Measurements from ENCODE around the gene GZMM. TPM values are rescaled to one million over a fixed set of nuclear protein-coding genes. Genes with fewer than 3 reads are reported as not detected.
A peak's percentile ranks its signal among the peaks of the same experiment; 100 is the strongest.

Gene GZMM
- total RNA-seq, 3 donors from 2014 or later: 0.33 to 1.1 TPM; not detected in 1

DNA sequence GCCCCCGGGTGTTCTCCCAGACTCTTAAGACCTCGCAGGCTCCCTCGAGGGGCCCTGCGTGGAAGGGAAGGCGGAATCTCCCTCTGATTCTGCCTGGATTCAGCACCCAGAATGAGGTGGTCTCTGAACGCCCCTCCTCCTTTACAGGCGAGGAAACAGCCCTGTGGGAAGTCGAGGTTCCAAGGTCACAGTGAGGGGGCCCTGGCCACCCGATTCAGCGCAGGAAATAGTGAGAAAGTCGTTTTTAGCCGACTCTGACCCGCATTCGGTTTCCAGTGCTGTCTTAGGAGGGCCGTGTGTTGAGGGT lies 29.6 kb downstream of the GZMM start:
- Histone ChIP-seq H3K27me3 (no peaks in the 10 kb centered on the region), H3K4me1 (peaks cover 11 to 23% of the 10 kb centered on the region in 2 donors), H3K4me3 (peak overlapping the region; percentile 76 to 99 (median 92)), H3K9me3 (no peaks in the 10 kb centered on the region), H3K36me3 (no peaks in the 10 kb centered on the region), H3K27ac (peak overlapping the region in 1 of 2 donors; percentile 87)
- TF ChIP-seq POLR2AphosphoS5 (IDR thresholded peaks at IDR 0.05) (no peak), POLR2A (IDR thresholded peaks at IDR 0.05) (no peak)
- peak in 1 of 2 donors; percentile 35 for DNase-seq (ENCODE audit: low spot score in 2 of 2)
- intact Hi-C loops (cut with DNase I; ENCODE audit: low total_unique reads): no loop called here

DNA sequence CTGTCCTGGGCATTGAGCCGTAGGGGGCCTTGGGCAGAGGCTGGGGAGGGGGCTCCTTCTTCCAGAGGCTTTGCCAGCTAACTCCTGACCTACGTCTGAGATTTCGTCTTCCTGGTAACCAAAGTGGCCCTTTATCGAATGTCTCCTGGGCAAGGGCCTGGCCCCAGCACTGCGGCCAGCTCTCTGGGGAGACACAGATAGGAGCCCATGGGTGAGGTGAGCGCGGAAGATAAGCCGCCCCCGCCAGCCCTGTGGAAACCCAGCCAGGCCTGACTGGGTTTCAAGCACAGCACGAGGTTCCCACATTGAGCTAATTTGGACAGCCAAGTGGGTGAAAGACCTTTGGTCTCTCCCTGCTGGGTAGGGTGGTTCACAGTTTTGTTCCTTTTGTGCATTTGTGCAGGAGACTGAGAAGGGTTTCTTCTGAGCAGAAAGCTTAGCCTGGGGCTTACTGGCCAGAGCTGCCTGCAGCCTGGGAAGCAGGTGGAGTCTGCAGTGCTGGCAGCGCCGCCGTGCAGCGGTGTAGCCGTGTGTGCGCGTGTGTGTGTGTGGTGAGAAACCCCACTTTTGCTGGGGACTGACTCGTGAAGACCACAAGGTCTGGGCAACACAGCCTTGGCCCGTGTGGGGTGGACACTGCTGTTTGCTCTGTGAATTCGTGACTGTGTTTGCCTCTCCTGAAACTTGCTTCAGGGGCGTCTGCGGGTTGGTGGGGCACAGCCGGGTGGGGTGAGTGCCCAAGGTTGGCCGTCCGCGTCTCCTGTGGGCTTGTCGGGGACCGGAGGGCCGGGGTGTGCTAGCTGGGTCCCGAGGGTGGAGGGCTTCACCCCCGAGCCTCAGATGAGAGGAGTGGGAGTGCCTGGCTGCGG lies 31.0 kb downstream of the GZMM start:
- Histone ChIP-seq H3K9me3 (no peaks in the 10 kb centered on the region), H3K36me3 (no peaks in the 10 kb centered on the region), H3K27ac (peak overlapping the region in 1 of 2 donors; percentile 61), H3K4me1 (peaks cover 11 to 23% of the 10 kb centered on the region in 2 donors), H3K27me3 (no peaks in the 10 kb centered on the region), H3K4me3 (peak overlapping the region; percentile 24 to 63 (median 36))
- intact Hi-C loops (cut with DNase I; ENCODE audit: low total_unique reads): no loop called here
- TF ChIP-seq CTCF (IDR thresholded peaks at IDR 0.05) (no peak), POLR2A (IDR thresholded peaks at IDR 0.05) (no peak), POLR2AphosphoS5 (IDR thresholded peaks at IDR 0.05) (no peak)
- no peak for DNase-seq (ENCODE audit: low spot score in 2 of 2)

- peak overlapping the region in 1 of 2 donors; percentile 61 for H3K27ac ChIP-seq
- H3K36me3 ChIP-seq: no peaks in the 10 kb centered on the region
- DNase-seq (ENCODE audit: low spot score in 2 of 2): no peak
- intact Hi-C loops (cut with DNase I; ENCODE audit: low total_unique reads): no loop called here
- peak overlapping the region; percentile 24 to 63 (median 36) for H3K4me3 ChIP-seq
- no peak for TF ChIP-seq POLR2A (IDR thresholded peaks at IDR 0.05)
- TF ChIP-seq CTCF (IDR thresholded peaks at IDR 0.05): no peak
- no peaks in the 10 kb centered on the region for H3K9me3 ChIP-seq
- no peaks in the 10 kb centered on the region for H3K27me3 ChIP-seq
- H3K4me1 ChIP-seq: peaks cover 11 to 23% of the 10 kb centered on the region in 2 donors
These were observed 32.0 kb downstream of the GZMM start for GRCh38 chr19:575527-576506.

DNA sequence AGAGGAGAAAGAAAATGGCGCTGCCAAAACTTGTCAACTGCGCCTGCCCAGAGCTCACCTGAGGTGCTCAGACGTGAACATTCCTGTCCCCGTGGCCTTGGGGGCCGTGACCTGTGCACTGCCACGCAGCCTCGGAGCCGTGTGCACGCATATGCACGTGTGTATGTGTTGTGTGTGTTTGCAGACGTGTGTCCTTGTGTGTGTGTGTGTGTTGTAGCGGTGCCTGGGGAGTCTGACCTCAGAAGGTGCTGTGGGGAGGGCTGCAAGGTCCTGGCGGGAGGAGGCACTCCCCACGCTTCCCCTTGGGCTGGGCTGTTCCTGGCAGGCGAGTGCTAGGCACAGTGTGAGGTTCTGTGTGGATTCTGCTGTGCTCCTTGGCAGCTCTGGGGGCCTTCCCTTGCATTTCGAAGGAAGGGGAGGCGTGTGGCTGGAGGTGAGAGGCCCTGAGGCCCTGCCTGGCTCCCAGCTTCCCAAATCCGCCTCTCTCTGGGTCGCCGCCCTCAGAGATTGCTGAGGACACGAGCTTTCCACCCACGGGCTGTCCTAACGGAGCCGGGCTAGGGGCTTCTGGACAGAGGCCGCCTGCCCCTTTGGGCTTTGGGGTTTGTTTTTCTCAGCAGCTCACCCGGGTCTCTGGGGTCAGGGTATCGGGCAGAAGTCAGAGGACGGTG lies 33.0 kb downstream of the GZMM start:
- intact Hi-C loops (cut with DNase I; ENCODE audit: low total_unique reads): no loop called here
- no peak overlapping the region for H3K27ac ChIP-seq

More for the DNA sequence above, 33.0 kb downstream of the GZMM start:
- H3K36me3 ChIP-seq: no peaks in the 10 kb centered on the region
- DNase-seq (ENCODE audit: low spot score in 2 of 2): no peak
- H3K27me3 ChIP-seq: no peaks in the 10 kb centered on the region
- no peaks in the 10 kb centered on the region for H3K9me3 ChIP-seq
- no peak overlapping the region for H3K4me3 ChIP-seq
- peaks cover 11 to 23% of the 10 kb centered on the region in 2 donors for H3K4me1 ChIP-seq
- TF ChIP-seq POLR2AphosphoS5 (IDR thresholded peaks at IDR 0.05): no peak
- no peak for TF ChIP-seq POLR2A (IDR thresholded peaks at IDR 0.05)
- TF ChIP-seq CTCF (IDR thresholded peaks at IDR 0.05): no peak
